NCI-H187 (cell line): ENCODE data around the gene LRRC2.
"Not testable (repeated sequence)": the region's sequence is repeated elsewhere in the genome, so short reads cannot be mapped to it uniquely, and the experiment has no call there.

ENCODE experiments used
- DNase-seq, 2 experiments: peaks; one replicate each; lab custom pipeline; 2025; lab: John Stamatoyannopoulos, UW

The LRRC2 gene

GRCh38 chr3:46584598-46585467, 18.7 kb upstream of the LRRC2 start:
- no peak for DNase-seq

DNA sequence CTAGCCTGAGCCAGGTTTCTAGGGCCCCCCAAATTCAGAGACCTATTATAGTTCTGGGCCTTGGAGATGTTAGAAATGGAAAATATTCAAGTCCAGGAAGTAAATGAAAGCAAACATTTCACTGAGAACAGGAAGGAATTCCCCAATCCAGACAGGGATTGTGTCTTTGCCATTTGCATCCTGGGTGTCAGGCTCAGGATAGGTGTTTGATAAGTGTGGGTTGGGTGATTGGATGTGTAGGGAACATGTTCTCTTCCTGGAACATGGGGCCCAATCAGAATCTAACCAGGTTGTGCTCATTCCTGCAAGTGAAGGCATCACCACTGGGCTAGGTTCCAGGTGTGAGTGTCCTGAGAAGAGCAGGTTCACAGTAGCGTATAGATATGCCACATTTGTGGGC, 14.6 kb upstream of the LRRC2 start:
- DNase-seq: no peak

DNA sequence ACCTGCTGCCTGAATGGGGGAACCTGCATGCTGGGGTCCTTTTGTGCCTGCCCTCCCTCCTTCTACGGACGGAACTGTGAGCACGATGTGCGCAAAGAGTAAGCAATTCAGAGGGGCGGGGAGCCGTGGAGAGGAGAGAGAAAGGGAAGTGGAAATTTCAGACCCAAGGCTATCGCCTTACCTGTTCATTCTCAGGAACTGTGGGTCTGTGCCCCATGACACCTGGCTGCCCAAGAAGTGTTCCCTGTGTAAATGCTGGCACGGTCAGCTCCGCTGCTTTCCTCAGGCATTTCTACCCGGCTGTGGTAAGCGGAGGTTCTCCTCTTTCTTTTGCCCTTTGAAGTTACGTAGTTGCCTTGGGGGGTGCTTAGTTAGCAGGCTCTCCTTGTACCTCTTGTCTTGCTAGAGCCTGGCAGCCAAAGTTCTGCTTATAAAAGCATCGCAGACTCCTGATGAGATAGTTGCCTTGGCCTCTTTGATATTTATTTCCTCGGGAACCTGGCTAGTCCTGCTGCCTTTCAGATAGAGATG, 13.7 kb upstream of the LRRC2 start:
- DNase-seq: no peak

GRCh38 chr3:46578973-46579755, 13.1 kb upstream of the LRRC2 start:
- DNase-seq: no peak

DNA sequence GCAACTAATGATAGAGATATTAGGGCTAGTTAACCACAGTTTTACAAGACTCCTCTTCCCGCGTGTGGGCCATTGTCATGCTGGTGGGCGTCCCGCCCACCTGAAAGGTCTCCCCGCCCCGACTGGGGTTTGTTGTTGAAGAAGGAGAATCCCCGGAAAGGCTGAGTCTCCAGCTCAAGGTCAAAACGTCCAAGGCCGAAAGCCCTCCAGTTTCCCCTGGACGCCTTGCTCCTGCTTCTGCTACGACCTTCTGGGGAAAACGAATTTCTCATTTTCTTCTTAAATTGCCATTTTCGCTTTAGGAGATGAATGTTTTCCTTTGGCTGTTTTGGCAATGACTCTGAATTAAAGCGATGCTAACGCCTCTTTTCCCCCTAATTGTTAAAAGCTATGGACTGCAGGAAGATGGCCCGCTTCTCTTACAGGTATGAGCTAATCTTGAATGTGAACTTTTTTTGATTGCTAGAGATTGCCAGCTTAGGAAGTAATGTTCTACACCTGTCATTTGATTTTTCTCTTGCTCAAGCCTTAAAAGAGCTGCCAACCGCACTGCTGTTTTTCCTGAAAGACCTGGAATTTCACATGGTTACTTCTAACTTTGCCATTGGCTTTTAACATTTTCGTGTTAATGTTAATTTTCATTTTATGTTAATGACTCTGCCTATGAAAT, 11.6 kb upstream of the LRRC2 start:
- not testable (repeated sequence) for DNase-seq

DNA sequence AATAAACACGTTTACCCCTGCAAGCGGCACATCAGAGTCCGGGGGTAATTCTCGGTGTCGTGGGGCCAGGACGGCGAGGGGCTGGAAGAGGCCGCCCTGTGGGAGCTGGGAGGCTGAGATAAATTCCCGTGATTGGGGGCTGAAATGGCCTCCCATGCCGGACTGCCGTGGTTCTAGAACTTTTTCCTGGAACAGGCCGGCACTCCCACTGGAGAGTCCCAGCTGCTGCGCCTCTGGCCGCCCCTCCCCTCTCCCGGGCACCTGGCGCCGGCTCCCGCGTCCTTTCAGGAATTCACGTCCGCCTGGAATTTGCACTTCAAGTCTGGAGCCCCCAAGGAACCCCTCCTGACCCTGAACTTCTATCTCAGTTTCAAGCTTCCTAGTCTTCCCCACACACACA, 10.8 kb upstream of the LRRC2 start:
- no peak for DNase-seq

- no peak for DNase-seq
Measured at GRCh38 chr3:46576386-46576785, 10.3 kb upstream of the LRRC2 start.

GRCh38 chr3:46575577-46576222, 9.6 kb upstream of the LRRC2 start:
- DNase-seq: no peak

DNA sequence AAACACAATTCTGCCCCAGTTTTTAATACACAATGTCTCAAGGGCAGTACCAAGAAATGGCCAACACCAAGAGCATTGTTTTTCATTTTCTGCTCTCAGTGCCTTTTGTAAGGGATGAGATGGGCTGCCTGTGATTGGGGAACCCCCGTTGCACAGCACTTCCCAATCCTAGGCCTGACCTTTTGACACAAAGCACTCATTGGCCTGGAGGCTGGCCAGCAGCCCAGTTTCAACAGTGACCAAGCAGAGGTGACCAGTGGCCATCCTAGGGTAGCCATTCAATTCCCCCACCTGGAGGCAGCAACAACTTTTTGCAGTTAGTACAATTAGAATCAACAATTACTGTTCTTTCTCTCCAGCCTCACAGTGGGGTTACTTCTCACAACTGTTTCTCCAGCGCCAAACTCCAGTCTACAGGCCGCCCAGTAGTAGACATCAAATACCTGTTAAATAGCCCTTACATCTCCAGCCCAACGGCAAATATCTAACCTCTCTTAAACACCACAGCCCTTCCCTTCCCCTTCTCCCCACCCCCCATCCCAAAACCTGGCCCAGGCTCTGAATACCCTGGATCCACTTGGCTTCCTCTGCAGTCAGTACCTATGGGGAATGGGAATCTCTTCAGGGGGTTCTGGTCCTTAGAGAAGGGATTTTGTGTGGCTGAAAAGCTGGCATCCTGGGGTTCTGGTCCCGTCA, 8.9 kb upstream of the LRRC2 start:
- DNase-seq: no peak

DNA sequence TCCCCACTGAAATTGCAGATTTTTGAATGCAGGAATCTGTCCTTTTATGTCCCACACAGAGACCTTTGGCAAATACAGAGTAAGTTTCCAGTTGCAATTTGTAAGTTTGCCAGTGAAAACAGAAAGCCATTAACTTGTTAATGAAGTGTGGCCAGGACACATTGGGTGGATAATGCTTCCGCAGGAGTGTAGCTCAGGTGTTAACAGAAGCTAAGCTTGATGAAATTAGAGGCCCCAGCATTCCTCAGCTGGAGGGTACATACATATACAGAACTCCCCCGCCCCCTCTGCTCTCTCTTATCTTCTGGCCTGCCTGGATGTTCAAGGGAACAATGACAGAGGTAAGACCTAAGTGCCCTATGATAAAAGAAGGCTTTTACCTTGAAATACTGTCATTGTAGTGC, 8.1 kb upstream of the LRRC2 start:
- no peak for DNase-seq

- no peak for DNase-seq
Measured at GRCh38 chr3:46573701-46574100, 7.6 kb upstream of the LRRC2 start.

DNA sequence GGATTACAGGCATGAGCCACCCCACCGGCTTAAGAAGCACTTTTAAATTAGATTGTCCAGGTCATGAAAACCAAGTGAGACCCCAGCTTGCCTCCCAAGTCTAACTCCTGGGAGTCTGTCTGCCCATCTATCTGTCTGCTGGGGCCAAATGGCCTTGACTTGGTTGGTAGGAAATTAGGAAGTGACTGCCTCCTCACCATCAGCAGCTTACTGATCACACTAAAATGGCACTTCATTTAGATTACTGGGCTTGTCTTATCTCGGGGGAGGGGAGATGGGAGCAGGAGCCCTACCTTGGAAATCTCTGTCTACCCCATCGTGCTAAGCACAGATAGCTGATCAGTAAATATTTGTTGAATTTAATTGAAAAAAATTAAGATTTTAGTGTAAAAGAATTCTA, 5.6 kb upstream of the LRRC2 start:
- DNase-seq: no peak

DNA sequence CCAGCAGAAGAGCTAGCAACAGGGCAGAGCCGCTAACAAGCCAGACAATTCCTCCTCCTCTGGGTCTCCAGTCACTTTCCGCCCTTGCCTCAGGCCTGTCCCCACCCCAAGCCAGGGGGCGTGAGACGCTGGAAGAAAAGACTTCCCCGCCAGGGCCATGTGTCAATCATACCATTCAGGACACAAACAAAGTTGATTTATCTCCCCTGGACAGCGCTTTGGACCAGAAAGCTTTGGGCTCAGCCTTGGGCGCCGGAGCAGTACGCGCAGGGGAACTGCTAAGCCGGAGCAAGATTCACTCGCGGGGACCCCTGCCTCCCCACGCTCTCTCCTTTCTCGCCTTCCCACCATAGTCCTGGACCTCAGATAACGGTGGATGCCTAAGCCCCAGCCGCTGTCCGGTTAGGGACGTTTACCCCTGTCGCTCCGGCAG, 479 bp downstream of the LRRC2 start:
- DNase-seq: no peak

DNA sequence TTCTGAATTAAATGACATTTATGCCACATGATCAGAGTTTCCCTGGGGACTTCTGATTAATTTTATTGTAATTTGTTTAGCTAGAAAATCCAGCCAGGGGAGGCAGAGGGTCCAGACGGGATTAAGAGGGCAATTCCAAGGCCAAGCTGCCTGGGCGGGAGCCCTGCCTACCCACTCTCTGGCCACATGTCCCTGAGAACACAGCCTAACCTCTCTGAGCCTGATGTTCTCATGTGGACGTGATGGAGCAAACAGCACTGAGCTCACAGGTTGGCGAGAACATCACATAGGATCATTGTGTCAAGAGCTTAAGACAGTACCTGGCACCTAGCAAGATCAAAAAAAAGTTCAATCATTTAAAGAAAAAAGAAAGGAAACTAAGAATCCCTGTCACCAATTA, 1.0 kb downstream of the LRRC2 start:
- DNase-seq: no peak

GRCh38 chr3:46564190-46565021, 1.7 kb downstream of the LRRC2 start:
- DNase-seq: no peak

DNA sequence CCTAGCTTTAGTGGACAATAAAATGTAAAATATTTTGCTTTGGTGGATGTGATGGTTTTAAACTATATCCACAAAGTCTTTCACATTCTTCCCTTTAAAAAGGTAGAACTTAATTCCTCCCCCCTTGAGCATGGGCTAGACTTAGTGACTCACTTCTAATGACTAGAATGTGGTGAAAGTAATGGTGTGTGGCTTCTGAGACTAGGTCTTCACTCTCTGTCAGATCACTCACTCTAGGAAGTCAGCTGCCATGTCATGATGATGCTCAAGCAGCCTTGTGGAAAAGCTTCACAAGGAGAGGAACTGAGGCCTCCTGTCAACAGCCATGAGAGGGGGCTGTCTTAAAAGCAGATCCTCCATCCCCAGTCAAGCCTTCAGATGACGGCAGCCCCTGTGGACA, 4.2 kb downstream of the LRRC2 start:
- no peak for DNase-seq

- DNase-seq: no peak
Measured at GRCh38 chr3:46561511-46561910, 4.6 kb downstream of the LRRC2 start.

DNA sequence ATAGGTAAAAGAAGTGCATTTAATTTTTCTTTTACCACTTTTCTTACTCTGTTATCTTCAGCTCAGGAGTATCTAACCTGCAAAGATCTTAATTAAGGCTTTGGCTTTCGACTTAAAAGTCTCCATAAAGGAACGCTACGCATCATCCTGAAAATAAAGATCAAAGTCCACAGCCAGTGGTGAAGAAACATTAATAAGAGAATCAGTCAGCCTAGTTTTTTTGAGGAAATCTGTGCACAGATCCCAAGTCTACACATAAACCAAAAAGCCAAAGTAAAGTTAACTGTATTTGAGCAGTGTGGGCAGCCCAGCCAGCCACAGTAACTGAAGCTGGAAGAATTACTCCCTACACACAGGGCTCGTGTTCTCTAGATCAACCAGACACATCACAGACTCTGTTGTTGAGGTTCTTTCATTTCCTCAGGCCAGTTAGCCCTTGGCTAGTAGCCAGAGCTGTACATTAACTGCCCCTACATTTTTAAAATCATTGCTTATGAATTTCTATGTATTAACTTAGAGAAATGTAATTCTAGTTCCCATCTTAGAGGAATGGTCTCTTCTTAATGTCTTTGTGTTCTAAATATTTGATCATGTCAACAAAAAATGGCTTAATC, 6.9 kb downstream of the LRRC2 start:
- no peak for DNase-seq

GRCh38 chr3:46558184-46559043, 7.7 kb downstream of the LRRC2 start:
- DNase-seq: no peak
